Stimulated activated memory B cell treated with anti-CD40 and anti-IgM and Interleukin-4, amounts not matched to agents 10 μg/mL and 1 μg/mL and 100 μg/mL, for 72 hours (primary cell): ENCODE results near the gene DPM2.
A peak's percentile ranks its signal among the peaks of the same experiment; 100 is the strongest.

Experiments used
- ATAC-seq: fragments of 150-1000 bp; cut with Tn5 transposase; 2 replicates; pipeline ENCODE4 v1.10.0; 2021
- H3K27ac Mint-ChIP-seq: one replicate; pipeline ENCODE4 v1.8.0; 2022; ENCODE audit warnings: mild to moderate bottlenecking, mixed read lengths
- H3K27me3 Mint-ChIP-seq: one replicate; pipeline ENCODE4 v1.8.0; 2022; ENCODE audit warnings: mixed read lengths
- H3K36me3 Mint-ChIP-seq: one replicate; pipeline ENCODE4 v1.8.0; 2022; ENCODE audit warnings: mixed read lengths
- H3K4me1 Mint-ChIP-seq: one replicate; pipeline ENCODE4 v1.8.0; 2022; ENCODE audit warnings: mixed read lengths
- H3K4me3 Mint-ChIP-seq: one replicate; pipeline ENCODE4 v1.8.0; 2022; ENCODE audit warnings: mild to moderate bottlenecking, moderate library complexity, mixed read lengths
- H3K9me3 Mint-ChIP-seq: one replicate; pipeline ENCODE4 v1.8.0; 2022; ENCODE audit warnings: mixed read lengths

The DPM2 gene

DNA sequence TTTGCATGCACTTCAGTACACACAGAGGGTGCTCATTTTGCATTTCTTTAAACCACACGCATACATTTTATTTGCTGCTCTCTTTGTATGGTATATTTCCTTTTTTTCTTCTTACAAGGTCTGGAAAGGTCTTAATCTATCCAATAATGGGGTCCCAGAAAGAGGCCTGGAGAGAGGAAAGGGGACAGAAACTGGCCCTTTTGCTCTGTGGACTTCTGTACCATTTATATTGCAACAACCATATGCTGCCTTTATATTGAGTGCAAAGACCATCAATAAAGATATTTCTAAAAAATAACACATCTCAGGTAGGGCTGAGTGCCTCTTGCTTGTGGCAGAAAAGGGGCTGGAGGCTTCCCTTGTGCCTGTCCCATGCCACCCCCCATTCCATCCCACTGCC lies 15.5 kb upstream of the DPM2 start:
- H3K4me3 Mint-ChIP-seq, result no peak overlapping the region
- ATAC-seq, result no peak
- H3K27ac Mint-ChIP-seq, result peak overlapping the region; percentile 79
- H3K4me1 Mint-ChIP-seq, result peaks cover 62% of the 10 kb centered on the region
- H3K36me3 Mint-ChIP-seq, result peaks cover 22% of the 10 kb centered on the region
- no peaks in the 10 kb centered on the region for H3K27me3 Mint-ChIP-seq
- no peaks in the 10 kb centered on the region for H3K9me3 Mint-ChIP-seq

DNA sequence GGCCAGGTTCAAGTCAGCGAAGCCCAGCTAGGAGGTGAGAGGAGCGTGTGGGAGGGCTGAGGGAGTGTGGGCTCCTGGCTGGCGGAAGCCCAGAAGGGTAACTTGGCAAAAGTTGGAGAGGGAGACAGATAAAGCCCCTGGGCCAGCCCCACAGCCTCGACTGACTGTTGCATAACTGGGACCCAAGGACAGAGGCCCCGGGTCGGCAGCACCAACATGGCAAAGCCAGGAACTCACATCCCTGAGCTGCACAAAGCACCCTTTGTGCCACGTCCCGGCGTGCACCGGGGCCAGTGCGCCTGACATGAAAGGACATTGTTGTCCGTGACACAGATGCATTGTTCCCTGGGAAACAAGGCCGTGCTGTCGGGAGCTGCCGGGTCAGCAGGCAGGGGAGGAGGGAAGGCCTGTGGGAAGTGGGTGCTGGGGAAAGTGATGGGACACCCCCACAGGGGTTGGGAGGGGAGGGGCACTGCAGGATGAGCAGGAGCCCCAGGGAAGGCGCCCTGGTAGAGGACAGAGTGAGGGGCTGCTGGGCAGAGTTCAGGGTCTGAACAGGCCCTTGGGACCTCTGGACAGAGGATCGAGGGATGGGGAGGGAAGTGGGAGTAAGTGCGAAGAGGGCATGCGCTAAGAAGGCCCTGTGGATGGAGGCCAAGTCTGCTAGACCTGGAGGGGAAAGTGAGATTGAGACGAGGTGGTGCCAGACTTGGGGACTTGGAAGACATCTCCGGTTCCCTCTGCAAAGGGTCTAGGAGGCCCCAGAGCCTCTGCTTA lies 13.0 kb upstream of the DPM2 start:
- Mint-ChIP-seq H3K36me3 (peaks cover 44% of the 10 kb centered on the region), H3K27ac (peak overlapping the region; percentile 71), H3K4me3 (no peak overlapping the region), H3K4me1 (peaks cover 66% of the 10 kb centered on the region), H3K27me3 (no peaks in the 10 kb centered on the region), H3K9me3 (no peaks in the 10 kb centered on the region)
- no peak for ATAC-seq

DNA sequence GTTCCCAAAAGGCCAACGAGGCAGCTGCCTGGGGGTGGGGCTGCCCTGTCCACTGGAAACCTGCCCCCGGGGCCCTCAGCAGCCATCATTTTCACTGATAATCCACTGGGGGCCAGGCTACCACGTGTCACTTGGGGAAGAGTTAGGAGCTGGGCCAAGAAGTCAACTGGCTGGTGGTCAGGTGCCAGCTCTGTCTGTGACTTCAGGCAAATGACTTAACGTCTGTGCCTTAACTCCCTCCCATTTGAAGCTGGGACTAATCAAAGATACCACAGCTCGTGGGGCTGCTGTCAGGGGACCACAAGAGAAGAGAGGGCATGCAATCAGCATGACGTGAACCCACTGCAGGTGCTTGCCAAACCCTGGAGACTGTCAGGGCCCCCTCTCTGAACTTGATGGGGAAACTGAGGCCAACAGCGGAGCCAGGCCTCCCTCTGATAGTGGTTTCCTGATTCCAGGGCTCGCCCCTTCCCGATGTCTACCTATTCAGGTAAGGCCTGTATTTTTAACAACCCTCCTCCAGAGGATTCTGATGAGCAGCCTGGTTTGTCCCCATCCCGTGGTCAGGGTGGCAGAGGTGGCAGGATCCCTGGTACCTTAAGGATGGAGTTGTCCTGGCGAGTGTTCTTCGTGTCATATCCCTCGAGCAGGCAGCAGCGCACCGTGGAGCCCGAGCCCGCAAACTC lies 12.3 kb upstream of the DPM2 start:
- Mint-ChIP-seq H3K27ac (peak overlapping the region; percentile 71), H3K9me3 (no peaks in the 10 kb centered on the region), H3K27me3 (no peaks in the 10 kb centered on the region), H3K36me3 (peaks cover 52% of the 10 kb centered on the region), H3K4me3 (no peak overlapping the region), H3K4me1 (peaks cover 63% of the 10 kb centered on the region)
- ATAC-seq, result no peak

DNA sequence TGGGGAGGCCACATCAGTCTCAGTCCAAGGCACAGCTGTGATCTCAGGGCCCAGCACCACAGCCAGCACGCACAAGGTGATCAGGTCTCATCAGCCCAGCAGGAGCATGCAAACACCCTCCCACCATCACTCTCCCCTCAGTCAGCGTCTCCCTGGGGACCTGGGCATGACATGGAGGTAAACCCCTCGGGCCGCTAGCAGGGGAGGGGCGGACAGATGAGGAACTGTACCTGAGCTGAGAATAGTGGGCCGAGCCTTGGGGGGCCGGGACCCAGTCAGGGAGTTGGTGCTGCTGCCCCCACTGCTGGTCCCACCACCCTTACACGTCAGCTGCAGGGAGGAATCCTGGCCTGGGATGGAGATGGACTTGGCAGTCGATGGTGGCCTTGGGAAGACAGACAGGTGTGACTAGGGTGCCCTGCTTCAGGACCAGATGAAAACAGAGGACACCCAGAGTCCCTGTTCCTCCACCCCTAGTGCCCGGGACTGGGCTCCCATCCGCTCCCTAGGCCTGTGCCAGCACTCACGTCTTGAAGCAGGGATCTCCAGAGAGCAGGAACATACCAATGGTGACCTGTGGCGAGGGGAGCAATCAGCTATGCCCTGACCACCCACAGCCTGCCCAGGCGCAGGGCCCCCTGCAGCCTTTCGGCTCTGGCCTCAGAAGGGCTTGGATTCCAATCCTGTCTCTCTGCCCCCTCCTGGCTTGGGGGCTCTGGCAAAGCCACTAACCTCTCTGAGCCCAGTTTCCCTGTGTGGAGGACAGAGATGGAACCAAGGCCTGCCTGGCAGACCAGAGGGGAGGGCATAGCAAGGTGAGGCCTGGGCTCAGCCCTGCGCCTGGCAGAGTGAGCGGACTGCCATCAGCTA lies 10.4 kb upstream of the DPM2 start:
- Mint-ChIP-seq H3K4me3 (no peak overlapping the region), H3K36me3 (peaks cover 65% of the 10 kb centered on the region), H3K4me1 (peaks cover 61% of the 10 kb centered on the region), H3K9me3 (no peaks in the 10 kb centered on the region), H3K27me3 (no peaks in the 10 kb centered on the region), H3K27ac (peak overlapping the region; percentile 35)
- ATAC-seq, result no peak

DNA sequence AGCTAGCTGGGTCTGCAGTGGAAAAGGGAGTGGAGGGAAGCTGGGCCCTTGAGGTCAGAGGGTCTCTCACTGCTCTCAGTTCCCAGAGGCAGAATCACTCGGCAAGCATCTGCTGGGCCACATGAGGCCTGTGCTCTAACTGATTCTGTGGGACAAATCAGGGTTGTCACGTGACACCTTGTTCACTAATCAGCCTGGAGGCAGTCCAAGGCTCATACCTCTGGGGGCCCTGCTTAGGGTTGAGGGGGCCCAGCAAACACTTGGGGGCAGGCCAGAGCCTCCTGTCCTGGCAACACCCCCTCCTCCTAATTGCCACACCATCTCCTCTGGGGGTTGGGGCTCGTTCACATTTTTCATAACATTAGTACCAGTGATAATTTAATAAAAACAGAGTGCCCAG lies 9.1 kb upstream of the DPM2 start:
- Mint-ChIP-seq H3K27ac (peak overlapping the region; percentile 35), H3K4me3 (no peak overlapping the region), H3K36me3 (peaks cover 79% of the 10 kb centered on the region), H3K9me3 (no peaks in the 10 kb centered on the region), H3K4me1 (peaks cover 67% of the 10 kb centered on the region), H3K27me3 (no peaks in the 10 kb centered on the region)
- ATAC-seq, result no peak

DNA sequence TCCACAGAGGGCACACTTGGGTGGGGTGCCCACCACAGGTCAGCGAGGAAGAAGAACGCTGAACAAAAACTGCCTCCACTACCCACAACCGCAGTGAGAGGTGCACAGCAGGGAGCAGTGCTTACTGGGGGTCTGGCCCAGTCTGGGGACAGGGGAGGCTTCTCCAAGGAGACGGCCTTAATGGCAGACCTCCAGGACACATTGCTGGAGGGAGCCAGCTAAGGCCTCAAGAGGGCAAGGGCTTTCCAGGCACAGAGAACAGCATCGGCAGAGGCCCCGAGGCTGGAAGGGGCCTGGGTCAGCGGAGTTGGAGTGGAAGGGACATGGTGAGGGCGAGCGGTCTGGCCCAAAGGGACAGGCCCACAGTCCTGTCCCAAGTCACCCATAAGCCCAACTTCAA lies 8.3 kb upstream of the DPM2 start:
- no peaks in the 10 kb centered on the region for H3K9me3 Mint-ChIP-seq
- no peak for ATAC-seq
- H3K27me3 Mint-ChIP-seq, result no peaks in the 10 kb centered on the region
- H3K27ac Mint-ChIP-seq, result peak overlapping the region; percentile 35
- peaks cover 63% of the 10 kb centered on the region for H3K4me1 Mint-ChIP-seq
- peaks cover 76% of the 10 kb centered on the region for H3K36me3 Mint-ChIP-seq
- no peak overlapping the region for H3K4me3 Mint-ChIP-seq

DNA sequence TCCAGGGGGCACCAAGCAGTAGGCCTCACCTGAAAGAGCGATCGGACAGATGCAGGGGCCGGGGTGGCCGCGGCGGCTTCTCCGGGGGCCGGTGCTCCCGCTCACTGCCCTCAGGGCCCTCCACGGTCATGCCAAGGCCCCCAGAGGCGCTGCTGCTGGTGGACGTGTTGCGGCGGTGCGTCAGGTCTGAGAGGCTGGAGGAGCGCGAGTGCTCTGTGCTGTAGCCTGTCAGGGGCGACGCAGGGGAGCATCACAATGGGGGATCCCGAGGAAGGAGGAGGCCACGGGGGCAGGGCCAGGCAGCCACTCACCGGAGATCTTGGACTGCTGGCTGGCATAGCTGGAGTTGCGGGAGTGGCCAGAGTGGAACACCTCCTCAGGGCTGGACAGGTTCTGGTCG lies 7.7 kb upstream of the DPM2 start:
- no peak for ATAC-seq
- Mint-ChIP-seq H3K36me3 (peaks cover 70% of the 10 kb centered on the region), H3K4me1 (peaks cover 57% of the 10 kb centered on the region), H3K9me3 (no peaks in the 10 kb centered on the region), H3K4me3 (no peak overlapping the region), H3K27me3 (no peaks in the 10 kb centered on the region), H3K27ac (peak overlapping the region; percentile 35)

DNA sequence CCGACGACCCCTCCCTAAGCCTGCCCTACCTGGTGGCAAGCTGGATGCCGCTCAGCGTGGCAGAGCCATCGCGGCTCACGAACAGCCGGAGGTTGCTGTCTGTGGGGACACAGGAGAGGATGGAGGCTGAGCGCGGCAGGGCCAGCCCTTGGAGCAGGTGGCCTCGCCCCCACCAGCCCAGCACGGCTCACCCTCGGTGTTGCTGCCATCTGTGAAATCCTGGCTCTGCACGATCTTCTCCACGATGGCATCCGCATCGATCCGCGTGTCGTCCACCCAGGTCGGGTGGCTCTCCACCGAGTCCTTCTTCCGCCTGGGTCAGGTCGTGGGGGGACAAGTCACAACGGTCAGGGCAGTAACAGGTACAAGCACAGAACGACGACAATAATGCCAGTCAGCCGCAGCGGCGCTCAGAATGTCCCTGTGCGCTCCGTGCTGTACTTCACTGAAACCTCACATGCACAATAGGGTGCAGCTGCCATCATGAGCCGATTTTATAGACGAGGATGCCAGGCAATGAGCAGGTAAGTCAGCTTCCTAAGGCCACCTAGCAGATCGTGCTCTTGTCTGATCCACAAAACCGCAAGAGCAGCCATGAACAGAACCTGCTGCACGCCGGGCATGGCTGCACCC lies 7.0 kb upstream of the DPM2 start:
- no peak for ATAC-seq
- Mint-ChIP-seq H3K27me3 (no peaks in the 10 kb centered on the region), H3K36me3 (peaks cover 66% of the 10 kb centered on the region), H3K9me3 (no peaks in the 10 kb centered on the region), H3K27ac (peak overlapping the region; percentile 35), H3K4me1 (peaks cover 51% of the 10 kb centered on the region), H3K4me3 (no peak overlapping the region)

DNA sequence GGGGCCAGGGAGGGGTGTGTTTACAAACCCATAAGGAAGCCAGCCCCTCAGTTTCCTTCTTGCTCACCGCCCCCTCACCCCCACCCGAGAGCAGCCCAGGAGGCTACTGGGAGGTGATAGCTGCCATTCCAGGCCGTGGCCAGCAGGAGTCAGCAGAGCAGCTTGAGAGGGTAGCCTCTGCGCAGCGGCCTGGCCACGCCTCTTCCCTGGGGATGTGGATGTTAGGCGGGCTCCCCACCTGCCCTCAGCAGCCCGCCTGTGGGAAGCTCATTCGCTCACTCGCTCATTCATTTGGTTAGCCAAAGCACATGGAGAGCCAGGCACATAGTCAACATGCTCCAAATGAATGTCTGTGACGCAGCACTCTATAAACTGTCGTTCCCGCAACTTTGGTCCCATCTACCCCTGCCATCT lies 6.1 kb upstream of the DPM2 start:
- H3K27ac Mint-ChIP-seq, result peak overlapping the region; percentile 50
- no peak overlapping the region for H3K4me3 Mint-ChIP-seq
- no peaks in the 10 kb centered on the region for H3K27me3 Mint-ChIP-seq
- peaks cover 63% of the 10 kb centered on the region for H3K36me3 Mint-ChIP-seq
- peak; percentile 90 for ATAC-seq
- peaks cover 48% of the 10 kb centered on the region for H3K4me1 Mint-ChIP-seq
- no peaks in the 10 kb centered on the region for H3K9me3 Mint-ChIP-seq

DNA sequence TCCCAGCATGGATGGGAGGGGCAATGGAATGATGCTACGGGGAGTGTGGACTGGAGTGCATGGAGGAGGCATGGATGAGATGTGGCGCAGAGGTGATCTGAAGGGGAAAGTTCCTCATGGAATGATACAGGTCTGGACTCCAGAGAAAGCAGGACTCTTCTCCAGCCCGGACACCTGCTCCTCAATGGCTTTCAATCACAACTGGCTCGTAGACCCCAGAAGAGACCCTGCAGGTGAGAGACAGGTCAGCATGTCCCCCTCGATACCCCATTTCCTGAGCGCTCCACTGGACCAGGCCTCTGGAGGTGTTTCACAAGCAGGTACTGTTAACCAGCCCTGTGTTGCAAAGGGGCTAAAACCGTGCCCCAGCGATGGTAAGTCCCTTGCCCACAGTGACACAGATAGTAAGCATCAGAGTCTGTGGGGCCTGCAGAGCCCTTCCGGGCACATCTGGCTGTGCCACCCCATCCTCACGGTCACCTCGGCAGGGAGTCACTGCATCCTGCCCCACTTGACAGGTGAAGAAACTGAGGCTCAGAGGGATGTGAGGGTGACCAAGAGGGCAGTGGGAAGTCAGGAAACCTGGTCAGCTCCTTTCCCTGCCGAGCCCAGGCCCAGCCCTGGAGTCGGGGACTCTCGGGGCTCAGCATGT lies 5.5 kb upstream of the DPM2 start:
- Mint-ChIP-seq H3K36me3 (peaks cover 57% of the 10 kb centered on the region), H3K4me1 (peaks cover 48% of the 10 kb centered on the region), H3K27me3 (no peaks in the 10 kb centered on the region), H3K27ac (peak overlapping the region; percentile 50), H3K4me3 (no peak overlapping the region), H3K9me3 (no peaks in the 10 kb centered on the region)
- ATAC-seq, result peak; percentile 32

DNA sequence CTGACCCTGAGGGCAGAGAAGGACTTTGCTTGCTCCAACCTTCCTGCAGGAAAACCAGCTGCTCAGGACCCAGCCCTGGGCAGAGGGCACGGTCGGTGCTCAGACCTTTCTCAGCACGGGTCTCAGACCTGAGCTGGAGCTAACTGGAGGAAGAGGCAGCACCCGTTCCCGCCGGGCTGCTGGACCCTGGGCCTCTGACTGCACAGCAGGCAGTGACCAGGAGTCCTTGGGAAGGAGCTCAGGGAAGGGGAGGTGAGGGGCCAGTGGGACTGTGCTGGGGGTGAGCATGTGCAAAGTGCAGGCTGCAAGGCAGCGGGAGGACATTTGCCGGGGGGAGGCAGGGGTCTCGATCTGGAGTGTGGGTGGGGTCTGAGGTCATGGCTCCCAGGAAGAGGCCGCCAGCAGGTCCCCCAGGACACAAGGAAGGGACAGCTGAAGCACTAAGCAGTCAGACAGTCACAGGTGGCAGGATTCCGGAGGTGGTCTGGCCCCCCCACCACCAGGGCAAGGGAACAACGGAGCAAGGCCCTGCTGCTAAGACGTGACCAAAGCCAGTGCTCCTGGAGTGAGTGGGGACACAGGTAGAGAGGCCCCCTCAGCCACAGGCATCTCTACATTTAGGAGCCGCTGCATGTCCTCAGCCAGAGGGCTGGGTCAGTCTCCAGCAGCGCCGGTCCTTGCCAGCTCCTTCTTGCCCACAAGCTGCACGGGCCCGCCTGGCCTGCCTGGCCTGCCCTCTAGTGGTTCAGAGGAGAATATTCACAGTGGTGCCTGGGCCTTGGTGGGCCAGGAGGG lies 4.8 kb upstream of the DPM2 start:
- peaks cover 48% of the 10 kb centered on the region for H3K4me1 Mint-ChIP-seq
- H3K27me3 Mint-ChIP-seq, result no peaks in the 10 kb centered on the region
- no peak overlapping the region for H3K4me3 Mint-ChIP-seq
- H3K36me3 Mint-ChIP-seq, result peaks cover 50% of the 10 kb centered on the region
- H3K27ac Mint-ChIP-seq, result peak overlapping the region; percentile 50
- H3K9me3 Mint-ChIP-seq, result no peaks in the 10 kb centered on the region
- peak; percentile 44 for ATAC-seq

DNA sequence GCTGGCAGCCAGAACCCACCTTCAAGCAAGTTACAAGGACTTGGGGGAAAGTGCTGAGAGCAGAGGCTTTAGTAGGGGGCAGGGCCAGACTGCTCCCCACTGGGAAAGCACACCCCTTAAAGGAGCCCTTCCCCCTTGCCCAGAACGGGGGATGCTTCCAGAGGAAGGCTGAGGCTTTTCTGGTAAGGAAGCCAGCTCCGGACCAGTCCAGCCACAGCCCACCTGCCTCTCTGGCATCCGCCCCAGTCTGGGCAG lies 4.2 kb upstream of the DPM2 start:
- H3K36me3 Mint-ChIP-seq, result peaks cover 45% of the 10 kb centered on the region
- no peak for ATAC-seq
- H3K27me3 Mint-ChIP-seq, result no peaks in the 10 kb centered on the region
- H3K4me1 Mint-ChIP-seq, result peaks cover 51% of the 10 kb centered on the region
- H3K9me3 Mint-ChIP-seq, result no peaks in the 10 kb centered on the region
- H3K27ac Mint-ChIP-seq, result peak overlapping the region; percentile 50
- no peak overlapping the region for H3K4me3 Mint-ChIP-seq

DNA sequence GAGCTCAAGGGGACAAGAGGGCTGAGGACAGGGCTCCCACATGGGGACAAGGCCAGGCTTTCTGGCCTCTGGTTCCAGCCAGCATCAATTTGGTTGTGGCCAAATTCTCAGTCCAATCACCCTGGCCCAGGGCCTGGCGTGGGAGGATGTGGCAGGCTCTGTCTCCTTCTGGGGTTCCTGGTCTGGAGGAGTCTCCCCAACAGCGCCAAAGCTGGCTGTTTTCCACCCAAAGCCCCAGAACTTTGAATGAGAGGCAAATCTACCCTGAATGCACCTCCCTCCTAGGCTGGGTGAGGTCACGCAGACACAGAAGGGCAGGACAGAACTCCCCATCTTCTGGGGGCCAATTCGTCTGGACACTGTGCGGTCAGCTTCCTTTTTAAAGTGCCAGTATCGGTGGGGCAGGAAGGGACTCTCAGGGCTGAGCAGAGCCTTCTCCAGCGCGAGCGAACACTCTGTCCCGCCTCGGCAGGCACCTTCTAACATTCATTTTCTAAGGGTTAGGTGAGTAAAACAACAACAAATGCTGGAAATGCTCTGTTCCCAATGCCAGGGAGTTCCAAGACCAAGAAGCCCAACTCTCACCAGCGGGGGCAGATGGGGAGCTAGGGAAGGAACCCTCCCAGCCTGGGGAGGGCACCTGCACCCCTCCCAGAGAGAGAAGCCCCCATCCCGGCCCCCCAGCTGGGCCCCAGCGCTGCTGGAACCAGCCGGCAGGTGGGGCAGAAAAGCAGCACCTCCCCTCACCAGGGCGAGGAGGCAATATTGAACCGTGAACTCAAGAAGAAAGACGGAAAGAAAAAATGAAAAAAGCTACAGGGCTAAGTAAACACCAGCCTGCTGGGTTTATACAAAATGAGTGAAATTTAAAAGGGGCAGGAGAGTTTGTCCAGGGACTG lies 3.7 kb upstream of the DPM2 start:
- Mint-ChIP-seq H3K27me3 (no peaks in the 10 kb centered on the region), H3K27ac (peak overlapping the region; percentile 50), H3K9me3 (no peaks in the 10 kb centered on the region), H3K36me3 (peaks cover 41% of the 10 kb centered on the region), H3K4me3 (no peak overlapping the region), H3K4me1 (peaks cover 51% of the 10 kb centered on the region)
- no peak for ATAC-seq
